Suprapubic skin (tissue), 3 donors: ENCODE data around the gene UNC119B.

Experiments used
- CTCF ChIP-seq, 2 donors: fragments of 200-600 bp in 1 of 2; fragments of 450-650 bp in 1 of 2; sonication (generic) in 1 of 2; IDR thresholded peaks; one replicate each; pipeline ENCODE4 v1.5.1; 2016 to 2019; ENCODE audit warnings: antibody characterized with exemption in 2 of 2, mild to moderate bottlenecking in 1 of 2, moderate library complexity in 1 of 2
- POLR2A ChIP-seq, 2 donors: fragments of 450-650 bp; IDR thresholded peaks; one replicate each; pipeline ENCODE4 v1.6.1; 2017; ENCODE audit warnings: antibody characterized with exemption in 2 of 2, mild to moderate bottlenecking in 2 of 2, moderate library complexity in 2 of 2

GRCh38 chr12:120737557-120738251, 27.4 kb downstream of the UNC119B start:
- TF ChIP-seq CTCF (IDR thresholded peaks at IDR 0.05) (no peak), POLR2A (IDR thresholded peaks at IDR 0.05) (no peak)
